HepG2 (cell line): Measurements from ENCODE around the gene CDYL. TPM values are rescaled to one million over a fixed set of nuclear protein-coding genes. Genes with fewer than 3 reads are reported as not detected.

Experiments
- ARHGAP35 ChIP-seq: sonication (generic); formaldehyde crosslinking; IDR thresholded peaks from 2 replicates; pipeline ENCODE4 v1.9.0; 2022; ENCODE audit warnings: mild to moderate bottlenecking, inconsistent platforms, moderate library complexity, missing genetic modification reagents, borderline replicate concordance
- ATF6 ChIP-seq: sonication (generic); formaldehyde crosslinking; conservative IDR thresholded peaks from 2 replicates; pipeline ENCODE4 v1.4.0; 2020; ENCODE audit warnings: missing genetic modification reagents
- ATRX ChIP-seq: sonication (generic); formaldehyde crosslinking; IDR thresholded peaks from 2 replicates; pipeline ENCODE4 v1.4.0; 2020; ENCODE audit warnings: missing genetic modification reagents, borderline replicate concordance
- E2F2 ChIP-seq: sonication (generic); formaldehyde crosslinking; IDR thresholded peaks from 2 replicates; pipeline ENCODE4 v1.4.0; 2020; ENCODE audit warnings: missing genetic modification reagents, borderline replicate concordance
- ELF4 ChIP-seq: sonication (generic); formaldehyde crosslinking; IDR thresholded peaks from 2 replicates; pipeline ENCODE4 v1.5.0; 2020; ENCODE audit warnings: missing genetic modification reagents, mild to moderate bottlenecking, moderate library complexity, borderline replicate concordance
- GPN1 ChIP-seq: sonication (generic); formaldehyde crosslinking; IDR thresholded peaks from 2 replicates; pipeline ENCODE4 v1.5.1; 2020; ENCODE audit warnings: missing genetic modification reagents, borderline replicate concordance
- HES4 ChIP-seq: sonication (generic); formaldehyde crosslinking; IDR thresholded peaks from 2 replicates; pipeline ENCODE4 v1.9.0; 2021; ENCODE audit warnings: mild to moderate bottlenecking, missing genetic modification reagents, borderline replicate concordance
- HNRNPL ChIP-seq: fragments of 200-400 bp; formaldehyde crosslinking; IDR thresholded peaks from 2 replicates; pipeline ENCODE4 v1.6.1; 2017; ENCODE audit warnings: mild to moderate bottlenecking, low read depth, low read length
- ISL2 ChIP-seq: sonication (generic); formaldehyde crosslinking; IDR thresholded peaks from 2 replicates; pipeline ENCODE4 v1.5.0; 2020; ENCODE audit warnings: missing genetic modification reagents
- MAFF ChIP-seq: IDR thresholded peaks from 2 replicates; pipeline ENCODE4 v1.6.1; 2011; ENCODE audit warnings: low read depth, low read length, improper control_type of control experiment
- NFE2L1 ChIP-seq: sonication (generic); formaldehyde crosslinking; IDR thresholded peaks from 2 replicates; pipeline ENCODE4 v1.4.0; 2020; ENCODE audit warnings: missing genetic modification reagents, mild to moderate bottlenecking, borderline replicate concordance
- SETDB1 ChIP-seq: sonication (generic); formaldehyde crosslinking; IDR thresholded peaks from 2 replicates; pipeline ENCODE4 v1.5.1; 2020; ENCODE audit warnings: missing genetic modification reagents, mild to moderate bottlenecking, borderline replicate concordance
- TAF1 ChIP-seq: sonication (generic); formaldehyde crosslinking; IDR thresholded peaks from 2 replicates; pipeline ENCODE4 v1.4.0; 2020; ENCODE audit warnings: missing genetic modification reagents
- TCF7 ChIP-seq: sonication (generic); IDR thresholded peaks from 2 replicates; pipeline ENCODE4 v1.6.1; 2016; ENCODE audit warnings: antibody characterized with exemption, low read depth
- THRA ChIP-seq: sonication (generic); formaldehyde crosslinking; IDR thresholded peaks from 2 replicates; pipeline ENCODE4 v1.4.0; 2020; ENCODE audit warnings: missing genetic modification reagents, borderline replicate concordance
- XBP1 ChIP-seq: sonication (generic); formaldehyde crosslinking; IDR thresholded peaks from 2 replicates; pipeline ENCODE4 v1.5.0; 2020; ENCODE audit warnings: missing genetic modification reagents
- XRCC5 ChIP-seq: fragments of 200-400 bp; formaldehyde crosslinking; optimal IDR thresholded peaks from 2 replicates; pipeline ENCODE3; 2017; ENCODE audit warnings: mild to moderate bottlenecking, low read length
- ZFP82 ChIP-seq: sonication (generic); formaldehyde crosslinking; IDR thresholded peaks from 2 replicates; pipeline ENCODE4 v1.5.1; 2020; ENCODE audit warnings: mild to moderate bottlenecking, missing genetic modification reagents, borderline replicate concordance
- ZNF20 ChIP-seq: sonication (generic); formaldehyde crosslinking; IDR thresholded peaks from 2 replicates; pipeline ENCODE4 v1.4.0; 2020; ENCODE audit warnings: mild to moderate bottlenecking, moderate library complexity, missing genetic modification reagents
- ZNF234 ChIP-seq: sonication (generic); formaldehyde crosslinking; conservative IDR thresholded peaks from 2 replicates; pipeline ENCODE4 v1.5.1; 2020; ENCODE audit warnings: mild to moderate bottlenecking, missing genetic modification reagents
- ZNF354B ChIP-seq: sonication (generic); formaldehyde crosslinking; IDR thresholded peaks from 2 replicates; pipeline ENCODE4 v1.8.0; 2022; ENCODE audit warnings: mild to moderate bottlenecking, missing genetic modification reagents
- ZNF781 ChIP-seq: sonication (generic); formaldehyde crosslinking; IDR thresholded peaks from 2 replicates; pipeline ENCODE4 v1.5.1; 2020; ENCODE audit warnings: borderline replicate concordance, mild to moderate bottlenecking, missing genetic modification reagents; ENCODE audit errors: not compliant biosample characterization
- ZUFSP ChIP-seq: sonication (generic); formaldehyde crosslinking; IDR thresholded peaks from 2 replicates; pipeline ENCODE4 v1.9.0; 2021; ENCODE audit warnings: missing genetic modification reagents, mild to moderate bottlenecking, borderline replicate concordance
- polyA plus RNA-seq, 8 experiments: library from polyadenylated mRNA; depleted of rRNA in 3 of 8; stranded (reverse) in 7 of 8; unstranded in 1 of 8; fragments of >200 nt; fragmentation: Illumina TruSeq in 4 of 8; extraction: Trizol in 4 of 8; gene quantifications; 2 replicates each; pipeline versions ENCODE4 v1.2.1 to v1.2.3, GENCODE V29; 2011 to 2016; ENCODE audit warnings: low read depth in 4 of 8, missing spikeins in 1 of 8, mixed read lengths in 1 of 8; ENCODE audit not compliant: insufficient read depth in 1 of 8
- total RNA-seq, 5 experiments: library from RNA; depleted of rRNA; stranded (reverse); fragments of >200 nt; fragmentation: Illumina TruSeq; extraction: Trizol; gene quantifications; 2 replicates each; pipeline ENCODE4 v1.2.3, GENCODE V29; 2016; ENCODE audit warnings: low read depth in 1 of 5

Gene CDYL
- total and polyA plus RNA-seq, 2 of the 13 experiments (the other 11 are each of a cell fraction or from before 2014, with no cell fraction given) = 22.8 to 105 TPM

GRCh38 chr6:5003604-5004372 lies 227.6 kb downstream of the CDYL start, which contains the start of gene RPP40 (continued):
- TF ChIP-seq THRA (CRISPR knock-in tag) (peak; percentile 31; the same call in 1 of the 2 replicates), ZNF20 (0 out of 2 replicates have a peak, but pooled peaks have one; percentile 43), TCF7 (peak; percentile 50; the same call in 1 of the 2 replicates), ARHGAP35 (CRISPR knock-in tag) (0 out of 2 replicates have a peak, but pooled peaks have one; percentile 61), XBP1 (peak; percentile 81; the same call in 1 of the 2 replicates), ELF4 (CRISPR knock-in tag) (no peak), MAFF (no peak), ZNF234 (CRISPR knock-in tag) (no peak), ATF6 (no peak; the same call in 1 of the 2 replicates), HES4 (CRISPR knock-in tag) (no peak; the same call in 1 of the 2 replicates), ISL2 (CRISPR knock-in tag) (peak; percentile 66; the same call in 1 of the 2 replicates), HNRNPL (no peak; the same call in 1 of the 2 replicates), NFE2L1 (CRISPR knock-in tag) (no peak), ZFP82 (CRISPR knock-in tag) (no peak), TAF1 (CRISPR knock-in tag) (peak; percentile 86), XRCC5 (peak; percentile 84), E2F2 (CRISPR knock-in tag) (peak; percentile 95), ATRX (CRISPR knock-in tag) (0 out of 2 replicates have a peak, but pooled peaks have one; percentile 52), ZUFSP (no peak), ZNF354B (CRISPR knock-in tag) (no peak), ZNF781 (CRISPR knock-in tag) (peak; percentile 74), GPN1 (no peak), SETDB1 (CRISPR knock-in tag) (no peak)
